GM18508 (cell line): Measurements from ENCODE around the gene MOB3C.

ENCODE experiments used
- ATAC-seq: cut with Tn5 transposase; IDR thresholded peaks from one replicate; pipeline ENCODE4 v1.9.1; 2021; ENCODE audit warnings: moderate number of reproducible peaks; ENCODE audit not compliant: insufficient read depth, unreplicated experiment

MOB3C gene

DNA sequence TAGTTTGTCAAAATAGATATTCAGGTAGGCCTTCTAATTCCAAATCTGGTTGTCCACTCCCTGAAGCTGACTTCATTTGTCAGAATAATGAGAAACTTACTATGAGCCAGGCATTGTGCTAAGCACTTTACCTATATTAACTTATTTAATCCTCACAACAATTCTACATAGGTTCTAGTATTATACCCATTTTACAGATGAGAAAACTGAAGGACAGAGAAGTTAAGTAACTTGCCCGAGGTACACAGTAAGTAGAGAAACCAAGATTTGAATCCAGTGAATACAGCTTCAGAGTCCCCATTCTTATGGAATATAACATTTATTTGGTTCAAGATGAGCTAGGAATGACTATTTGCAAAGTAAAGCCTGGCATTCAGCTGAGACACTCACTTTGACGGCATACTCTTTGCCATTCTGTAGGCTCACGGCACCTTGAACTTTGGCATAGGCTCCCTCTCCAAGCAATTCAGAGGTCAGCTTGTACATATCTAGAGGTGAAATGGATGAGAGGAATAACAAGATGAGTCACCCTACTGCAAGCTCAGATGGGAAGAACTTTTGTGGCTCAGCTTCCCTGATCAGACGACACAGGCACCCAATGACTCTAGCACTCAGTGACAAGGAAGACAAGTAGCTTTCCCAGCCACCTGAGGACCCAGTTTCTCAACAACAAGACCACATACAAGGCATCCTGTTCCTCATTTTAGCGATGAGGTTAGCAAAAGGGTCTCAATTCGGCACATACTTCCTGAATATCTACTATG lies 36.3 kb downstream of the MOB3C start:
- no peak for ATAC-seq

GRCh38 chr1:46577671-46578070 lies 38.9 kb downstream of the MOB3C start:
- ATAC-seq, result no peak

GRCh38 chr1:46576596-46576995 lies 40.0 kb downstream of the MOB3C start:
- ATAC-seq, result no peak

DNA sequence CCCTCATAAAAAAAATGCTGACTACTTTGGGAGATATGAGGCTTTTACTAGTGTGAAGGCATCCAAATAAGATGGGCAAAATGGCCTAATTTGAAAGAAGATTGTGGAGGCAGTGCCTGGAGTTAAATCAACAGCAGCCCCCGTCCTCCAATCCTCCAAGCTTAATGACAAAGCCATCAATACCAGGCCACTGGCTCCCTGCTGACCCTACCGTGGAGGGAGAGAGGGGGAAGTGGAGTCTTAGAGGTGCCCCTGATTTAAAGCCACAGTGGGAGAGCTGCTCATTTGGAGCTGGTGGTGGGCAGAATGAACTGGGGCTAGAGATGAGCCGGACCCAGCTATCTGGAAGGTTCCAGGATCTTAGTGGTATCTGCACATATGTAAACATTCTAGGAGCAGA lies 40.8 kb downstream of the MOB3C start:
- no peak for ATAC-seq

DNA sequence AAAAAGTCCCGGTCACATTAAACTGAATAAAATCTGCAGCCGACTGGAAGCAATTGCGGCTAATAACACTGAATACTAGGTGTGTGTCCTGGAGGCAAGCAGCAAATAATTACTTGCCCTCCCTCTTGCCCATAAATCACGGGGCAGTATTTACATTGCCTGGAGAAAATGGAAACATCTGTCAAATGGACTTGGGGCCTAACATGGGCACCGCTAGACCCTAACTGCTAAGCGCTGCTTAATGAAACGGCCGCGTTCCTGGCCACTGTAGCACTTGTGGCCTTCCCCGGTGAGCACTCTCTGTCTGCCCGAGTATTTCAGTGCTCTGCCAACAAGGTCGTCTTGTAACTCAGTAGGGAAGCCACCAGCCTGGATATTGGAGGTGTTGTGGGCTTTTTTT lies 41.3 kb downstream of the MOB3C start:
- no peak for ATAC-seq

- ATAC-seq, result no peak
Measured at GRCh38 chr1:46571691-46572225, 44.9 kb downstream of the MOB3C start.

DNA sequence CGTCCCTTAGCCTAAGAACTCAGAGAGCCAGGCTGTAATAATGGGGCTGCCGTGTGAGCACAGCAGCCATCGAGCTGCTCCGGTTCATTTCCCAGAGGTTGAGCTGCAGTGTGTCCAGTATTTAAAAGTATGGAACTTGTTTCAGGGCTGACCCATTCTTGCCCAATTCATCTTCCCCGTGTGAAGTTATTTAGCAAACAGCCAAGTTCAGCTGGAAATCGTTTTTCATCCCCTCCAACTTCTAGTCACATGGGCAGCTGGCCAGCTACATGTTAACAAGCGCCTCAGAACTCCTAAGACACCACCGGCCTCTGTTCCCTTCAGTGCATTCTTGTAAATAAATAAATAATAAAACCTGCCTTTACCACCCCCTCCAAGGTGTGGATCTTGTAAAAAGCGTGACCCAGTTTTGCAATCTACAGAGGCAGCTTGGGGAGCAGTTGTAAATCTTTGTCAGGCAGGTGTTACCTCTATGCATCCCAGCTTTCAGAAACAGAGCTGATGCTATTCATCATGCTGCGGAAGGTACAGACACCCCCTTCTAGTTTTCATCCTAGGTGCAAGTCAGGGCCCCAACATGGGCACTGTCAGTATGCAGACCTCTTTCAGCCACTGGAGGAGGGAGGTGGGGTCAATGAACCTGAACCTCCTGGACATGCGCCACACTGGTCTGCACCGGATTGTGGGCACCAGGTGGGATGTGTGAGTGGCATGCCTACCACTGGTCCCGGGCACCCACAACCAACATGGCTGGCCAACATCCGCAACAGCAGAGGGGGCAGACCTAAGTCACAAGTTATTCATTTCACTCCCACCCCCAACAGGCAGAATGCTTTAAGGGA lies 46.5 kb downstream of the MOB3C start:
- no peak for ATAC-seq

DNA sequence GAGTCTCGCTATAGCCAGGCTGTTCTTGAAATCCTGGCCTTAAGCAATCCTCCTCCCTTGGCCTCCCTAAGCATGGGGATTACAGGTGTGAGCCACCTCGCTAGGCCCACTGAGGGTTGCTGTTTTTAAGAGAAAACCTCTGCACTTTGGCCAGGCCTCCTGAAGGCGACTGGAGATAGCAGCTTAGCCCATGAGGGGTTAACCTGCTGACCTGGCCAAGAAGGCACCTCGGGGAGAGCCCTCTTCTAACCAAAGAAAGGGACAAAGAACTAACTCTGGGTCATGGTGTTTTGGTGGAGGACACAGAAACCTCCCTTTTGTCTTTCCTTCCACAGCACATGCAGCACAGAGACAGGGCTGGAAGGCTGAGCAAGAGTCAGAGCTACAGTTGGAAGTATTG lies 47.5 kb downstream of the MOB3C start:
- no peak for ATAC-seq

DNA sequence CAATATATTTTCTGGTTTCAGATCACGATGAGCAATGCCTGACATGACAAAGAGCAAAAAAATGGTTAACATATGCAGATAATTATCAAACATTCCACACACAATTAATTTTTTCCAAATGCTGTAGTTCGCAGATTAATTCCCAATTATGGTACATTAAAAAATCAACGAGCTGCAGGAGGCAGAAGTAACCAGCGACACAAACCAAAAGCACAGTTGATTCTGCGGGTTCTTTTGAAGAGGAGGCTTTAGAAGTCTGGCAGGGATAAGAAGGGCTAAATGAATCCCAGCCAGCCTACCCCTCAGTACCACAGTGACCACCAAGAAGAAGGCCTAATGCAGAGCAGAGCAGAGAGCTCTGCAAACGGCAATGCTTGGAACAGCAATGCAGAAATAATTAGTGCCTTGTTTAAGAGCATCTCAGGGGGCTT lies 48.1 kb downstream of the MOB3C start:
- ATAC-seq, result no peak

GRCh38 chr1:46563341-46563740 lies 53.3 kb downstream of the MOB3C start:
- ATAC-seq, result no peak

- ATAC-seq, result no peak
Measured at GRCh38 chr1:46562498-46562897, 54.1 kb downstream of the MOB3C start.

GRCh38 chr1:46558966-46559365 lies 57.6 kb downstream of the MOB3C start:
- ATAC-seq, result no peak

- no peak for ATAC-seq
Measured at GRCh38 chr1:46558141-46558963, 58.3 kb downstream of the MOB3C start.
